ENCODE data around the gene MACROD1.

Gene MACROD1

DNA sequence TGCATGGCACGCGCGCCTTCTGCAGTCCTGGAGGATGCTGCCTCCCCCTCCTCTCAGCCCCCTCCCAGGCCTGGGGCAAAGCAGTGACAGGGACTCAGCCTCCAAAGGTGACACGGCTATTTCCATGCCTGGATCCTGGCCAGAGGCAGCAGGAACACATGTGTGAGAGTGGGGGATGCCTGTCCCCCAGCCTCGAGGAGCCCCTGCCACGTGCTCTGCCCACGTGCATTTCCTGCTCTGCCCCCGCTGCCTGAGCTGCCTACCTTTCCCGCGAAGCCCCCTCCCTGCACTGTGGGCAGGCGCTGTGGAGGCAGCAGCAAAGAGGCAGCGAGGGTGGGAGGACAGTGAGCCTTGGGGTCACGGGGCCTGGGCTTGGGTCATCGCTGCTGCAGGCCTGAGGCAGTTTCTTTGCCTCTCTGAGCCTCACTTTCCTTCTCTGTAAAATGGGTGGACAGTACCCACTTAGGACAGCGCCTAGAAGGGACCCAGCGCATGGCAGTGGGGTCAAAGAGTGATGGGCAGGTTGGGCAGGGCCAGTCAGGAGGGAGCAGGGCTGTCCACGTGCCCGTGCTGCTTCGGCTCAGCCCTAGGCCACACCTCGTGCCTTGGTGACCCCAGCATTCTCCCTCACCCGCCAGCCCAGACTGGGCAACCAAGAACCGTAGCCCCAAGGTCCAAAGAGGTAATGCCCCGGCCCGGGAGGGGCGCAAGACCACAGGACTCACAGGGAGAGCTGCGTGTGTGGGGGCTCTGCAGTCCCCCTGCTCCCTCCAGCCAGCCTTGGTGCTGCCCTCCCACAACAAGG is 81.6 kb downstream of the MACROD1 start:
- no peak for FAIRE-seq
- DNase-seq (ENCODE audit: extremely low spot score, insufficient read length, low read depth): no peak

DNA sequence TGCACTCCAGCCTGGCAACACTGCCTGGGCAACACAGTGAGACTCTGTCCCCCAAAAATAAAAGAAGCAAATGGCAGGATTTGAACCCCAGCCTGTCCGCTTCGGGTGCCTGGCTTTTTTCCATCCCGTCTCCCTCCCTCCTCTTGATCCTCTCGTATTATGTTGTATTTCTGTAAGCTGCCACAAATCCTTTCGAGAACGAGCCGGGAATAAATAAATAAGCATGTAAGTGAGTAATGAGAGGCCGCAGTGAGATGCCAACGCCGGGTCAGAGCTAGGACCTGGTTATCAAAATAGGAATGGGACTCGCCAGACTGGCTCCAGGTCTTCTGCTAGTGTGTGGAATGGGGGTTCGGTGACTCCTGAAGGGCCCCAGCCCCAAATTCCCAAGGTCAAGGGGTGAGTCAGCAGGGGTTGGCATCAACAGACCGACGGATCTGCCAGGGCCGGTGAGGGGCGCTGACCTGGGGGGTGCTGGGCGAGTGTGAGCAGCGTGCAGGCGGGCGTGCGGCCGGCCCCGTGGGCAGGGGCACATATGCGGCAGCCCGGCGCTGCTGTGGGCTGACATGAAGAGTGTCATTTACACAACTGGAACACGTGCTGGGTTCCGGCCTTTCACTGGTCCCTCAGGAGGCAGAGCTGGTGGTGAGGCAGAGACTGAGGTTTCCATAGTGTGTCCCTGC is 82.4 kb downstream of the MACROD1 start:
- FAIRE-seq: no peak

DNA sequence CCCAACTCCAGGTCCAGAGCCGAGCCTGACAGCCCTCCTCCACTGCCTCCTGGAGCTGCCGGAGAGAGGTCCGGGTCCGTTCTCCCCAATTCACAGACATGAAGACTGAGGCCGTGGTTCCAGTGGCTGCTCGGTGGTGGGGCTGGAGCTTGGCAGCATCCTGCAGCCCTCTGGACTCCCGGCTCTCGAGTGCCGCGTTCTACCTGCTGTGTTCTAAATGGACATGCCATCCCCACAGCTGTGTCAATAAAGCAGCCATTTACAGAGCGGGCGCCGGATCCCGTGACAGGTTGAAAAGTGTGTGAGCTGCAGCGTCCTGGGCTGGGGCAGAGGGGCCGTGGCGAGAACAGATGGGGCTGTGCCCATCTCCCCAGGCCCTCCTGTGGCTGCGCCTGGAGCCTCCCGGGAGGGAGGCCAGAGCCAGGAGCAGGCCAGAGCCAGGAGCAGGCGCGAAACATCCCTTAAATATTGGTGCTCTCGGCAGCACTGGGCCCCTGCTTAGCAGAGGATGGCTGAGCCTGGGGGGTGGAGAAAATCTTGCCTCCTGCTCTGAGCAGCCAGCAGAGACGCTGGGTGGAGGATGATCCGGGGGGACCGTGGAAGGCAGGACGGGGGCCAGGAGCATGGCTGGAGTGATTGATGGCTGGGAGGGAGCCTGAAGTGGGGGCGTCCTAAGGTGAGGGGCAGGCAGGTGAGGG is 84.0 kb downstream of the MACROD1 start:
- DNase-seq (ENCODE audit: extremely low spot score, insufficient read length, low read depth) (no peak), FAIRE-seq (no peak)

More for the DNA sequence above, 82.4 kb downstream of the MACROD1 start:
- DNase-seq (ENCODE audit: extremely low spot score, insufficient read length, low read depth): no peak

DNA sequence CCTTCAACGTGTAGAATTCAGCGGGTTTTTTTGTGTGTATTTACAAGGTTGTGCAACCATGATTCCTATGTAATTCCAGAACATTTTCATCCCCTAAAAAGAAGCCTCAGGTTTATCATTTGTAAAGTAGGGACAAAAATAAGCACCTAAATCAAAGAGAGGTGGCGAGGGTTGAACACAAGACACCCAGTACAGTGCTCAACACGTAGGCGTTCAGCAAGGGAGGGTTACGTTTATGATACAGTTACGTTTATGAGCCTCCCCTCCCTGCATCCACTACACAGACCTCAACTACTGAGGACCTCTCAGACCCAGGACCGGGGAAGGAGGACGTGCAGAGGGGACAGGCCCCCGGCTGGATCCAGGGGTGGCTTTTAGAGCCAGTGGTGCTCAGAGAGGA is 85.5 kb downstream of the MACROD1 start:
- no peak for DNase-seq (ENCODE audit: extremely low spot score, insufficient read length, low read depth)

DNA sequence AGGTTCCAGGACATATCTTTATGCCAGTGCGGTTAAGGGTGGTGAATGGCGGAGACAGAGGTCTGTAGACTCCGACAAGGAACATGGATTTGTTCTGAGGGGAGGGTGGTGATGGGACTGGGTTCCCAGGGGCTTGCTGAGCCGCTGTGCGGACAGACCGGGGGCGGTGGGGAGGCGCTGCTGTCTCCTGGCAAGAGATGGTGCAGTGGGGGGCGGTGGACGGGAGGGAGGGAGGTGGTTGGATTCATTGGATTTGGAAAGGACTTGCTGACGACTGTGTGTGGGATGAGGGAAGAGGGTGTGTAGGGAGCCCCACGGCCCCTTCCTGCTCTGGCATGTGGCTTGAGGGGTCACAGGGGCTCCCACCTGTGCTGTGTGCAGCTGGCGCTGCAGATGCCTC is 87.0 kb downstream of the MACROD1 start:
- FAIRE-seq (no peak), DNase-seq (ENCODE audit: extremely low spot score, insufficient read length, low read depth) (no peak)

More for the DNA sequence above, 85.5 kb downstream of the MACROD1 start:
- FAIRE-seq: no peak

DNA sequence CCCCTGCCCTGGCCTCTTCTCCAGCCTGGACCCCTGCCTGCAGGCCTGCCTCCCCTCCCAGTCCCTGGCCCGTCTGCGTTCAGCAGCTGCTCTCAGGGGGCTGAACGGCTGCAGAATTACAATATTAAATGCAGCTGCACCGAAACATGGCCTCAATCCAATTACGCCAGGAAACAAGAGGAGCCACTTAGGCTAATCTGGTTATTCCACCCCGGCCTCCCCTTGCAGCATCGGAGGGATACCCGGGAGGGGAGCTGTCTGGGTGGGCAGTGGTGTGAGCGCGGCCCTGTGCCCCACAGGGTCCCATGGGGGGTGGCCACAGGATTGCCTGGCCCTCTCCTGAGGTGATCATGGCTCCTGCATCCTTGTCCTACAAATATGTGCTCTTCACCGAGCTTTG is 87.6 kb downstream of the MACROD1 start:
- FAIRE-seq: no peak
- DNase-seq (ENCODE audit: extremely low spot score, insufficient read length, low read depth): no peak

DNA sequence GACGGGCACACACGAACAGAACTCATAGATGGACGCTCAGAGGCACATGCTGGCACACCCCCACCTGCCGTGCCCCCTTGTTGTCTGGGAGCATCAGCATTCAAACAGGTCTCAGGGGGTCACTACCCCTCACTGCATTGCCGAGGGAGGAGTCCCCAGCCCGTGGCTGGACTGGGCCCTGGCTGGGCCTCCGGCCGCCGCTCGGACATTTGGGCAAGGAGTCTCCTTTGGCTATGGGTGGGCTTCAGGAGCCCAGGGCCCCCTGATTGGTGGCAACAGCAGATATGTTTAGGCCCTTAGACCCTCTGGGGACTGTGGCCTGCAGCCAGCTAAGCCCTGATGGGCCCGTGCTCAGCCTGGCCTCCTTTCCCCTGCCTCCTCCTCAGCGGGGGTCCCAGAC is 88.3 kb downstream of the MACROD1 start:
- no peak for DNase-seq (ENCODE audit: extremely low spot score, insufficient read length, low read depth)
- no peak for FAIRE-seq

DNA sequence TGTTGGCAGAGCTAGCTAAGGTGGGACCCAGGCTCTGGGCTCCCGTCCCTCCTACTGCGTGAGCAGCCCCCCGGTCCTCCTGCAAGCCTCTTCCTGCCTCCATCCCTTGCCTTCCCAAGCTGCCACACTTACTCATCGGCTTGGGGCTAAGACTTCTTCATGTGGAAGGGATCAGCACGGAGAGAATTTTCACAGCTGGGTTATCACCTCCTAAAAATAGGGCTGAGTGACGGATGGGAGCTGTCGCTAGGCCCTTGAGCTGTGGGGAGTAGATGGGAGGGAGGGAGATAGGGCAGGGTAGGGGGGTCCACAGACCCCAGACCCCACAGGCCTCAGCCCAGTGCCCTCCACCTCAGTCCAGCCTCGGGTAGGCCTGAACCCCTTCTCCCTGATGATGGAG is 89.2 kb downstream of the MACROD1 start:
- no peak for DNase-seq (ENCODE audit: extremely low spot score, insufficient read length, low read depth)
- FAIRE-seq: no peak

DNA sequence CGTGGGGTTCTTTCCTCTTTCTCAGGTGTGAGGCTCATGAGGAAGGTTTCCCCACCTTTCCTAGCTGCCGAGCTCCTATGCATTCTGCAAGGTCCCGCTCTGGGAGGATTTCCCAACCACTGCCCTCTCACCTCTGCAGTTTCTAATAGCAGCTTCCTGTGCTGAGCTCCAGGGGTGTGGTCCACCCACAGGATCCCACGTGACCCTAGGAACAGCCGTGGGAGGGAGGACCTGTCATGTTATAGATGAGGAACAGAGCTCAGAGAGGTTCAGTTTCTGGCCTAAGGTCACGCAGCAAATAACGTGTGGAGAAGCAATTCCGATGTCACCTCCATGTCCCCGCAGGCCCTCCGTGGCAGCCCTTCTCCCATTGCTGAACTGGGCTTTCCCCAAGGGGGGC is 91.7 kb downstream of the MACROD1 start:
- DNase-seq (ENCODE audit: extremely low spot score, insufficient read length, low read depth): no peak
- FAIRE-seq: no peak

DNA sequence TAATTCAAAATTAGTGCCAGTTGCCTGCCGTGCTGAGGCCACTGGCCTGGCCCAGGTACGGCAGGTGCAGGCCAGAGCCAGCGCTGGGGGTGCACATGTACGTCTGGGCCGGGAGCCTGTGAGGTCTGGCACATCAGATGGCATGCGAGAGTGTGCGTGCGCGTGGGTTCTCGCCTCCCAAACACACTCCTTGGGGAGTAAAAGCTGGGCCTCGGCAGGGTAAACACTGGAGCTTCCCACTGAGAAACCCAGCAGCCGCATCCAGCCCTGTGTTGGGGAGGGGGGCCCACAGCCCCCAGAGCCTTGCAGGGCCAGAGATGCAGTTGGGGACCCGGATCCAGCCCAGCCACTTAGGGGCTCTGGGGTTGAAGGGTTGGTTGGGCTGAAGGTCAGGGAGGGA is 92.4 kb downstream of the MACROD1 start:
- FAIRE-seq: no peak

DNA sequence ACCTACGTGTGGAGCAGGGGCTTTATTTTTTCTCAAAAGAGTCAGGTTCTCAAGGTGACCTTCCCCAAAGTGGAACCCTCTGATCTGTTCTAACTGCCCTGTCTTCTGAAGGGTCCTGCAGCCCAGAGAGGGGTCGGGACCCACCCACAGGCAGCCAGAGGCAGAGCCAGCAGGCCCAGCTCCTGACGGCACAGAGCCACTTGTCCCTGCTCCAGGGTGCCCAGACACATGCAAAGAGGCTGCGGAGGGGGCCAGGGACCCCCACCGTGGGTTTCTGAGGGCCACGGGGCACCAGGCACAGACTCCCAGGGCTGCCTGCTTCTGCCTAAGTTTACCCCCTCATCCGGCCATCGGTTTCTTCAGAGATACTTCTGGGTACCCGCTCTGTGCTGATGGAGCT is 93.0 kb downstream of the MACROD1 start:
- no peak for DNase-seq (ENCODE audit: extremely low spot score, insufficient read length, low read depth)
- no peak for FAIRE-seq

More for the DNA sequence above, 92.4 kb downstream of the MACROD1 start:
- no peak for DNase-seq (ENCODE audit: extremely low spot score, insufficient read length, low read depth)

DNA sequence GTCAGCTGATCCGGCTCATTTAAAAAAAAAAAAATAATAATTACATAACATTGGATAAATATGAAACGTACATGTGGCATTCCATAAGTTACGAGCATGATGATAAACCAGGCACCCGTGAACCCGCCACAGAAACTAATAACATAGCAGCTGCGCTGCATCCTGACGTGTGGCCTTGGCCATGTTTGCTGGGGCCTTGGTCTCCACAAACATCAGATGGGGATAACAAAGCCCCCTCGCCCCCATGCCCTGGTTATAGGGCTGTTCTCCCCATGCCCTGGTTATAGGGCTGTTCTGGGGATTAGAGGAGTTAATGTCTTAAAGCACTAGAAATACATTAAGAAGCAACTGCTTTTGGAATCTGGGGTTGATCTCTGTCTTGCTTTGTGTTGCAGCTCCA is 93.5 kb downstream of the MACROD1 start:
- DNase-seq (ENCODE audit: extremely low spot score, insufficient read length, low read depth): no peak
- FAIRE-seq: no peak

DNA sequence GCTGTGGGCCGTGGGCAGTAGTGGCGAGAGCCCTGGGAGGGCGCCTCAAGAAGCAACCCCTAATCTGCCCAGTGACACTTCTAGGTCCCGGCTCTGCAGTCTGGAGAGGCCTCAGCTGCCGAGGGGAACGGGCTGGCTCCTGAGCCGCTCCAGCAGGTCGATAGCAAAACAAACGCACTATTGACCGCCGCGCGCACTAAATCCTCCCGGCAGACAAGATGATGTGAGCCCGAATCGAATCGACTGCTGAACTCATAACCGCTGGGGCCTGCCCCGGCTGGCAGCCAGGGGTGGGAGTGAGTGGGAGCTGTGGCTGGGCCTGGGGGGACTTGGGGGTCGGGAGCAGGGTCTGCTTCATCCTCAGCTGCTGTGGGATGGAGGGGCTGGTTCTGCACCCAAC is 94.1 kb downstream of the MACROD1 start:
- no peak for FAIRE-seq

DNA sequence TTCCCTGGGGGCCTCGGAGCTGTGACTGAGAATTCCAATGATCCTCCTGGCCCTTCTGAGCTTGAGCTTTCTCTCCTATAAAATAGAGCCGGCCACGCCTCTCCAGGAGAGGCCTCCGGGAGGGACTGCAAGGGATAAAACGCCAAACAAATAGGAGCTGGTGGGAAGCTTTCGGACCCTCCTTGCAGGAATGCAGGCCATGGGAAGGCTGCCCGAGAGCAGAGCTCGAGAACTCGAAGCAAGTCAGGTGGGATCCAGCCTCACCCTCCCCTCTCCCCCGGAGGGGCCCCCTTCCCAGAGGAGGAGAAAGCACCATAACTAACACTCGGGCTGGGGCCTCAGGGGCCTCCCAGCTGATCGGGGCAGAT is 95.6 kb downstream of the MACROD1 start:
- no peak for DNase-seq (ENCODE audit: extremely low spot score, insufficient read length, low read depth)
- FAIRE-seq: no peak

More for the DNA sequence above, 94.1 kb downstream of the MACROD1 start:
- DNase-seq (ENCODE audit: extremely low spot score, insufficient read length, low read depth): no peak

DNA sequence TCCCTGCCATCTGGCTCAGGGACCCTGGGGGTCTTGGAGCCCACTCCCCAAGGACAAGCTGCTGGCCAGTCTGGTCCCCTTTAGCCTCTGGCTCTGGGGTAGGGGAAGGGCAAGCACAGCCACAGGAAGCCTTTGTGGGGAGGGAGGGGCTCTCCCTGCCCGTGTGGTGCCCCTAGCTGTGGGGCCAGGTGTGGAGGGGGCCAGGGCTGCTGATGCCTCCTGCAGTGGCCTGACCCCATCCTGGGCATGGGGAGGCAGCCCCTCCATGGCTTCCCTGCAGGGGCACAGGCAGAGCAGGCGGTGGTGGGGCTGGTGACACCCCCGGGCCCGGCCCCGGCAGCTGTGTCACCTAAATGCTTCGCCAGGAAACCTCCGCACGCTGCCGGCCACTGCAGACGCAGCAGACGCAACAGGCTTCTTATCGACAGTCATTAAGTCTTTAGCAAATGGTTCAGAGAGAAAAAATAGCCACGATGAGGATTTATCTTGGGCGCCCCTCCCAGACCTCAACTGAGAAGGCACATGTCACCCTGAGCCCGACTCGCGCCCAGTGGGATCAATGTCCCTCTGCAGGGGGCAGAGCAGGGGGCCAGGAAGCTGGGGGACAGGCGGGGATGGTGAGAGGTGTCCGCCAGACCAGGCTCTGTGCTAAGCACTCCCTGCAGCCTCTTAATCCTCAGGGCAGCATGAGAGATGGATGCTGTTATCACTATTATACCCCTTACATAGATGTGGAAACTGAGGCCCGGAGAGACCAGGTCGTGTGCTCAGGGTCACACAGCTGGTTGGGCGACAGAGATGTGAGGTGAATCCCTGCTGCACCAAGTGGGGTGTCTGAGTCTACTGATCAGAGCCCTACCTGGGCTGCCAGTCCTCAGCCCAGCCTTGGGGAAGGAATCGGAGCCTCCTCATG is 96.3 kb downstream of the MACROD1 start:
- FAIRE-seq: no peak

DNA sequence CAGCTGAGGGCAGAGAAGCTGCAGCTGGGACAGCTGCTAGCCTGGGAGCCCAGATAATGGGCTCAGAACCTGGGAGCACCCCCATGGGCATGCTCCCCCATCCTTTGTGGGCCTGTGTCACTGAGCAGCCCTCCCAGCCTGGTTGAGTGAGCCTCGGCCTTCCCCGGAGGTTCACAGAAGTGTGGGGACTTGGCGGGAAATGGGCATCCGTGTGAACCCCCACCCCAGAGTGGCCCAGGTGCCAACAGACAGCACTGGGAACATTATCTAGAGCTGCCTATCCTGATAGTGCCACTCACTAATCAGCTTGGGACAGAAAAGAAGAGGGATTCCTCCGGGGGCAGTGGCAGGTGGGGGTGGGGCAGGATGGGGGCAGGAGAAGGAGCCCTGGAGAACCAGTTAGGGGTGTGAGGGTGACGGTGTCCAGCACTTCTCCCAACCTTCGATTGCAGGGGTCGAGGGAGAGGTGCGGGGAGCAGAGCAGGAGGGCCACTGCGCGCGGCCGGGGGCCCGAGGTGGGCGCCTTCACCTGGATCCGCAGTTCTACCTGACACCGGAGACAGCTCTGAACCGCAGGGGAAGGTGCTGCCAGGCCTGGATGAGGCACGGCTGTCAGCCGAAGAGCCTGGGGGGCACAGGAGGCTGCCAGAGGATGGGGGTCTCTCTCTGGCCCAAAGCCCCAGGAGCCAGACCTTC is 97.1 kb downstream of the MACROD1 start:
- FAIRE-seq: no peak
- DNase-seq (ENCODE audit: extremely low spot score, insufficient read length, low read depth): no peak

More for the DNA sequence above, 96.3 kb downstream of the MACROD1 start:
- no peak for DNase-seq (ENCODE audit: extremely low spot score, insufficient read length, low read depth)

DNA sequence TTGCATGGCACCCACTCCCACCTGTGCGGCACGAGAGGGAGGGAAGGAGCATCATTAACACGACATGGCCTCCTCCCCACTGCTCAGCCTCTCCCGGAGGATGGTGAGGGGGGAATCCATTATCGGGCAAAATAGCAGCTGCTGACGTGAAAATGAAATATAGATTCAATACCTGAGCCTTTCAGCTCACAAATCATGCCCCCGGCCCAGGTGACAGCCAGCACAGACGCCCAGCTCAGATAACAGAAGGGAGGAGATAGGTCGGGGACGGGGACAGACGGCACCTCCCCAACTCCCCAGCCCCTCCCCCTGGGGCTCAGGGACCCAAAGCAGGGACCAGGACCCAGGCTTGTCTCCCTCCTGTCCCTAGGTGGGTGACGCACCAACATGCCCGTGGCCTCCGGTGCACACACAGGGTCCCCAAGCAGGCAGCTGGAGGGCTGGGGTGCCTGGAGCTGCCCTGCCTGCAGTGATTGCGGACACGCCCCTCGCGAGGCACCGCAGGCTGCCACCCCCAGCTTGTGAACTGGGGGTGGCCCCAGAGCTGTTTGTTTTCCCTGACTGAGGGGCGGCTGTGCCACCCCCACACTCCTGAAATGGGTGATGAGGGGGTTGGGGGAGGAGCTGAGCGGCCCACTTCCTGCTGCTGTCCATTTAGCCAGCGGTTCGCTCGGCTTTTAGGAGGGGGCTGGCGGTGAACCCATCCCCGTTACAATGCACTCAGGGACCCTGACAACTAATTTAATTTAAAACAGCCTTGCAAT is 98.5 kb downstream of the MACROD1 start:
- FAIRE-seq (no peak), DNase-seq (ENCODE audit: extremely low spot score, insufficient read length, low read depth) (no peak)

DNA sequence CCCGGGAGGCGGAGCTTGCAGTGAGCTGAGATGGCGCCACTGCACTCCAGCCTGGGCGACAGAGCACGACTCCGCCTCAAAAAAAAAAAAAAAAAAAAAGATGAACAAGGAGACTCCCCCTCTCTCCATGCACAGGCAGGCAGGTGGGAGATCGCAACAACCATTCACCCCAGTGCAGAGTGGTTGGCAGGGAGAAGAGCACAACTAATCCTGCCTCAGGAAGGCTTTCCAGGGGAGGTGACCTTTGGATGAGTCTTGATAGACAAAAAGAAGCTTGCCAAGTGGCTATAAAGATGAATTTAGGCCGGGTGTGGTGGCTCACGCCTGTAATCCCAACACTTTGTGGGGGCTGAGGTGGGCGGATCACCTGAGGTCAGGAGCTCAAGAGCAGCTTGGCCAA is 100.2 kb downstream of the MACROD1 start:
- DNase-seq (ENCODE audit: extremely low spot score, insufficient read length, low read depth) (no peak), FAIRE-seq (no peak)

DNA sequence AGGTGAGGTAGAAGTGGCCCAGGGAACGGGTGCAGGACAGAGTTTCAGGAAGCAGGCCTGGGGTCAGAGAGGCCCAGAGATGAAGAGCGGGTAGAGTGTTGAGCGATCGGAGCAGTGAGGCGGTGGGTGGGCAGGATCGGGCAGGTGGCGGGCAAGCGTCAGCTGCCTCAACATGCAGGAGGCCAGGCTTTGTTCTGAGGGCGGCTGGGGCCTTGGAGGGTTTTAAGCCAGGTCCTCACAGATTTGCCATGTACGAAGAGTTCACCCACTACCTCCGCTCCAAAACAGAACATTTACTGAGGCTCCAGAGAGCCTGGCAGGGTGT is 100.8 kb downstream of the MACROD1 start:
- DNase-seq (ENCODE audit: extremely low spot score, insufficient read length, low read depth): no peak
- no peak for FAIRE-seq

All from GM18507 (cell line).